Stimulated activated CD4-positive, alpha-beta T cell treated with anti-CD3 and anti-CD28 coated beads, TNF-alpha, amount 100 ng/mL, for 1 hour (primary cell): ENCODE measurements around the gene RIMS1.

Experiments
- DNase-seq, 3 donors: peaks; one replicate each; pipeline ENCODE4 v3.0.0-alpha.2; 2020; ENCODE audit warnings: low read depth in 3 of 3, low spot score in 1 of 3

RIMS1 gene

DNA sequence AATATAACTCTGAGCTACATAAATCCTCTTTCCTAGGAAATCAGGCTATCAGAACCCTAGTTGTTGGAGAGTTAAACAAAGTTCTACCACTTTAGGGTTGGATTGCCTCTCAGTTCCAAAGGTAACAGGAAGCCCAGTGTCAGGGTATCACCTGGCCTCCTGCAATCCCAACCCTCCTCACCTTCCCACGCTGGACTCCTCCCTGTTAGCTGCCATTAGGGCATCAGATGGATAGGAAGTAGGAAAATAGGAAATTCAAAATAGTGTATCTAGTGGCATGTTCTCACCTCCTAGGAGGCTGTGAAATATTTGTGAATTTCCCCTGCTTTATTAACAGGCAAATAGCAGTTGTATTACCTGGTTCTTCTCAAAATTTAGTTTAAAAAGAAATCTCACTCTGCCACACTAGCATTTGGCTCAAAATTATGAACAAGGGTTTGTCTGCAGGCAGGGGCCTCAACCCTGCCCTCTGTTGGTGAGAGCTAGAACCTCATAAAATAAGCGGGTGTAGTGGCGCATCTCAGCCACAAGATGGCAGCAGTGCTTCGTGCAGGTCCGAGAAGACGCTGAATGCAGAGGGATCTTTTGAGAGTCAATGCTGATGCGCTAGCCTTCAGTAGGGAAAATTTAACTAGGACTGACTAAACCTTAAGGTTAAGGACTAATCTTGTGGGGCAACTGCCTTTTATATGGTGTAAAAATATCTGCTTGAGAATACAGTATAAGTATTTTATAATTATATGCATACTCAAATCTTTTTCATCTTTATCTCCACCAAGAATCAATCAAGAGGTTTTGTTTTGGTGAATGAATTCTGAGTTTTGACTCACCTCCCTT is 525.7 kb downstream of the RIMS1 start:
- DNase-seq: peak; percentile 36 to 65 (median 62)

DNA sequence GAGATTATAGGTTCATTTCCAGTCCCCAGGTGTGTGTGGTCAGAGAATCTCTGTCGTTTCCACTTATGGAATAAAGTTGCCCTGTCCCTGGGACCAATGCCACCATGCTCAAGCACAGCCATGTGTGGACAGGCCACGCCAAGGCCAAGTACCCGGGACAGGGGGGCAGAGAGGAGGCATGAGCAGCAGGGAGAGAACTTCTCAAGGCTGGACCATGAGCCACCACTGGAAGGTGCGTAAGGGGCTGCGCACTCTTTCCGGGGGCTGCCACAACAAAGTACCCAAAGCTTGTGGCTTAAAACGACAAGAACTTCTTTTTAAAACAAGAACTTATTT is 526.3 kb downstream of the RIMS1 start:
- no peak for DNase-seq

DNA sequence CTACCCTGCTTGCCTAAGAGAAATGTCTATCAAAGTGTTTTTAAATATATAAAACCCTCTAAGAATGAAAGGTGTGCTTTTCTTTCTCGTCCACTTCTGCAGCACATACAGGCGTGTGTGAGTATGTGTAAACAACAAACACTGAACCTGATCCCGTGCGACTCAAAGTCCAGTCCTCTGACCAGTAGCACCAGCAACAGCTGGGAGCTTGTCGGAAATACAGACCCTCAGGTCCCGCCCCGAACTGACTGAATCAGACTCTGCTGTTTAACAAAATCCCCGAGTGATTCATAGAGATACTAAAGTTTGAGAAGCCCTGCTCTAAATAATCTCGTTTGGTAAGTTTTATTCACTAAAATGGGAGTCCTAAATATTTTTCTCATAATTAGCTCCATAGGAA is 527.5 kb downstream of the RIMS1 start:
- no peak for DNase-seq

DNA sequence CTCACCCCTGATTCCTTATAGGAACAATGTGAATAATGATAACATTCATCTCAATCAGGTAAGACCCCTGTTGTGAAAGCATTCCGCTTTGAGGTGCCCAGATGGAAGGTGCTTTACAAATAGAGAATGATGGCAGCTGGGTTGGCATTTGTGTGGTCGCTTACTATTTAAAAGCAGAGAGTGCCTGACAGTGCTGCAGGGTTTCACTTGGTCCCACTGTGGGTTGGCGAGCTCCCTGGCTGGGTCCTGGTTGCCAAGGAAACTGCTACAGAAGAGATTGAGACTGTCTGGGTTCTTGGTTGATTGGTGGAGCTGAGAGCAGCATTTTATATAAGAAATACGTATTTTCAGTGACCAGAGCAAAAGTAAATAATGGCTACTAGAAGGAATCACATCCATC is 528.3 kb downstream of the RIMS1 start:
- DNase-seq: no peak

DNA sequence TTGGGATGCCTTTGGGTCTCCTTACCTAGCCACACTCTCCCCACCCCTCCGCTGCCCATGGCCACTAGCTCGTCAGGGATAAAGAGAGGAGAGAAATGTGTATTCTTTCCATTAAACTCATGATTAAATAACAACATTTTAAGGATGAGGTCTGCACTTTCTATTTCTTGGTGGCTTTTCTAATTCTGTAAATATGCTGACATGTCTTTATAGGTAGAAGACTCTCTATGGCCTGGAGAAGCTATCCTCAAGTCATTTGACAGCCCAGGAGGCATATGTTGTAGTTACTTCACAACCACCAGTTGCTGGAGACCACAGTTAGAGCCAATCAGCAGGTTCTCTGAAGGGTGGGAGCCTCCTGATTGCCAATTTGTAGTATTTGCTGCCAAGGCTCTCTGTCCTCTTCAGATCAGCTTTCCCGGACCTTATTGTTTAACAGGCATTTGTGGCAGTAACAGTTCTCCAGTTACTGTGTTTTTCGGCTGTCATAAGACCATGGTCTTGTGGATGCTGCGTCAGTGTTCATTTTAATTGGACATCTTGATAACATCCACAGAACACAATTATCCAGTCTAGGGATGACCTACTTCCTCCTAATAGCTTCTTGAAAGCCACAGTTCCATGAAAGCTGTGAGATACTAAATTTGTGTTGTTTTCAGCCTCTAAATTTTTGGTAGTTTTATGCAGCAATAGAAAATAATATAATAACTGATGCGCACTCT is 530.6 kb downstream of the RIMS1 start:
- no peak for DNase-seq

DNA sequence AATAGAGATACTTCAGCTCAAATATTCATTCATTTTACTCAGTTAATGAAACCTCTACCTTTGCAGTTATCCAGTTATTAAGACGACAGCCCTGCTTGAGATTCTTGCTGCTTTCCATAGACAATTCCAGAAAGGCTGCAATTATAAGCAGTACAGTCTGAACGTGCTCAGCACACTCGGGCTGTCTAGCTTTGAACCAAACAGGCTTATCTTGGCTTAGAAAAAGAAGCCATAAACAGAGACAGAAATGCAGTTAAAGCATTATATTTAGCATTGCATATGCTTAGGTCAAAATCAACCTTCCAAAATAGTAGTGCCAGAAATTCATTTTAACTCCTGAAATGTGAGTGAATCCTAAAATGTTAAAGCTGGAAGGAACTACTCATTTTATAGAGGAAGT is 531.4 kb downstream of the RIMS1 start:
- DNase-seq: no peak

DNA sequence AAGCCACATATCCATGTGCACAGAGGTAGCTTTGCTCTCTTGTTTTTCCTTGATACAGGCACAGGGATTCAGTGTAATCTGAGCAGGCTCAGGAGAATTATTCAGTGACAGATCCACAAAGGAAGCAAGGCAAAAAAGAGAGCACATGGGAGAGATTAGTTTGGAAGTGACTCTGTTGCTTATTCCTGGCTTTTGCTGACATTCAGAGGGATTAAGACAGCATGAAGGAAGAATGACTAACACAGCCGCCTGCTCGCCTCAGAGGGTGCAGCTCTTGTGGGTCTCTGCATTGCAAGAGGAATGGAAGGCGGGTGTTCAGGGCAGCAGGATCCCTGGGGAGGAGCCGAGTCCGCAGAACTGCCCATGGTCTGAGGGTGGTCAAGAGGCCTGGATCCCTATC is 532.1 kb downstream of the RIMS1 start:
- no peak for DNase-seq

DNA sequence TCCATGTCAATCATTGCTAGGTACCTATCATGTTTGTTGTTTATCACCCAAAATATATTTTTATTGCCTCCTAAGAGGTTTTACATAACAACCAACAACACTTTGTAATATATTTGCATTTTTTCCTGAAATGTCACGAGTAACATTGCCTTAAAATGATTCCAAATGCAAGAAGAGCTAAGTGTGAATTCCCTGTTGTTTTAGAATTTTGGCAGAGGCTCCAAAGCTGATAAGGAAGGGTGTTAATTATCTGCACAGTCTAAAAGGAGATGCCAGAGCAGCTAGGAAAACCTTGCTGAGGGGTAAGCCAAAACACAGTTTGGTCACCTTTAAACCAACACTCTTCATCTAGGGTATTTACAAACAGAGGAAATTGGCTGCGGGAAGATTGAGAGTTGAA is 533.6 kb downstream of the RIMS1 start:
- DNase-seq: no peak

DNA sequence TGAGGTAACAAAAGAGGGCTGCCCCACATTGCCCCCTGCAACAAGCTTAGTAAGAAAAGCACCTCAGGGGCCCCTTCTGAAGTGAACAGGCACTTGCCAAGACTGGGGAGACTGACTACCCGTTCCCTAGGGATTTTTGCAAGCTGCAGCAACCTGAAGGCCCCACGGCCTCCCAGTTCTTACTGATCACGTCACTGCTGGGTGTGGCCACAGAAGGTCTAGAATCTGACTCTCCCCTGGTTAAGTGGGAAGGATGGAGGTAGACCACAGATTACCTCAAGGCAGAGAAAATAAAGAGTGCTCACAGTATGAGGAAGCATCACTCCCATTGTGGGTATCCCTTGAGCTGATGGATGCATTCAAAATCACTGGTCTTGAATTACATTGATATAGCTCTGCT is 534.1 kb downstream of the RIMS1 start:
- DNase-seq: no peak

DNA sequence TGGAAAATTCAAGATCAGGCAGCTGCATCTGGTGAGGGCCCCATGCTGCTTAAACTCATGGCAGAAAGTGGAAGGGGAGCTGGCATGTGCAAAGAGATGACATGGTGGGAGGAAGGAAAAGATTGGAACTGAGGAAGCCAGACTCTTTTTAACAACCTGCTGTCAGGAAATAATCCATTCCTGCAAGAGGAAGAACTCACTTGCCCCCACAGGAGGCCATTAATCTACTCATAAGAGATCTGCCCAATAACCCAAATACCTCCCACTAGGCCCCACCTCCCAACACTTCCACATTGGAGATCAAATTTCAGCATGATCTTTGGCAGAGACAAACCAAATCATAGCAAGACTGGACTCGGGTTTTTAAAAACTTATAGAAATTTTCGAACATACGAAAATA is 535.0 kb downstream of the RIMS1 start:
- DNase-seq: no peak

DNA sequence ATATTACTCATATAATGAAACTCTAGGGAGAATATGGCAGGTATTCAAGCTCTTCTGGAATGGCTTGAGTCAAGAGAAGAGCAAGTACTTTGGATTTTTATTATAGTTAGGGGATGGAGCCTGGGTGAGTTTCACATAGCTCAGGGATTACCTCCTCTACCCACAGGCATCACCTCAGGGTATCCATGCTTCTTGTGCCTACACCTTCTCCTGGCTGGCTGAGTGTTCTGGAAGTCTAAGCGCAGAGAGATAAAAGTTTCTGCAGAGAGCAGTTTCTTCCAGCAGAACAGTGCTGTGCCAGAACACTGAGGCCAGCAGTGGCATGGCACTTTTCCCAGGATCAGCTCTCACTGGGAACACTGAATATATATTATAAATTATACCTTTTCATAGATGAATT is 535.8 kb downstream of the RIMS1 start:
- DNase-seq: no peak

DNA sequence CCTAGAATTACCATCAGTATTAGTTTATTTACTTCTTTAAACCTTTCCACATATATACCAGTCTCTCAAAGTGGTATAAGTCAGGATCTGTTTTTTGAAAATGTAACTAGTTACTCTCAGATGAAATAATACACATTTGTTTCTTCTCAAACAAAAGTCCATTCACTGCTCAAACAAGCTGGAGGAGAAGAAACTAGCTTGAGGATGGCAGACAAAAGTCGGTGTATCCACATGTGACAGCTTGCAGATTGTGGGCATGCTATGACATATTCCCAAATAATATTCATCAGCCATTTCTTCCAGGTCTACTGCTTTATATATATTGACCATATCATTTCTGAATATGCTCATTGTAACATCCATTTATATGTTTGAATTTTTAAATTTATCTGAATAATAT is 538.1 kb downstream of the RIMS1 start:
- DNase-seq: no peak

DNA sequence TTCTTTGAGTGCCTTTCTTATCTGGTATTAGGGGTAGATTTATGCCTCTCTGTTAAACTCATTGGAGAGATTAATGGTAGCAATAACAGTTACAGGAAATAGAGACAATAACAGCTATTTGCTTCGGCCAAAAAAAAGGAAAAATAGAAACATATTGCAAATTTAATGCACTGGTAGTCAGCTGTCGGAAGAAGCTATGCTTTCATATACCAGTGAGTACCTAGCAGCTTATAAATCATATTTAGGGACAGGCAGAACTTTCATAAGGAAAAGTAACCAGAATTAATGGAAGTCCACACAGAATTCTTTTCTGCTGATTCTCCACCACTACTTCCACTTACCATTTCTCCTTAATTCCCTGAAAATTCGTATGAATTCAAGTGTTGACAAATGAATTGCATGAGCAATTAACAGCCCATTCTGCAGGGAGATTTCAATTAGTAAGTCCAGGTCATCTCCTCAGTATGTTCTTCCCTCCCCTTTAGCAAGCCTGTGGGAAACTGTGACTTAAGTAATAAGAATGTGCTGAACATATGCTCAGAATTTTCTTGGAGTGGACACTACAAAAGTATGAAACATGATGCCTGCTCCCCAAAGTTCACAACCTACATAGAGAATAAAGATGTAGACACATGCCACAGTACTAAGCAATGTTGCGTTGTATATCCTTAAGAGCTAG is 538.8 kb downstream of the RIMS1 start:
- DNase-seq: no peak

DNA sequence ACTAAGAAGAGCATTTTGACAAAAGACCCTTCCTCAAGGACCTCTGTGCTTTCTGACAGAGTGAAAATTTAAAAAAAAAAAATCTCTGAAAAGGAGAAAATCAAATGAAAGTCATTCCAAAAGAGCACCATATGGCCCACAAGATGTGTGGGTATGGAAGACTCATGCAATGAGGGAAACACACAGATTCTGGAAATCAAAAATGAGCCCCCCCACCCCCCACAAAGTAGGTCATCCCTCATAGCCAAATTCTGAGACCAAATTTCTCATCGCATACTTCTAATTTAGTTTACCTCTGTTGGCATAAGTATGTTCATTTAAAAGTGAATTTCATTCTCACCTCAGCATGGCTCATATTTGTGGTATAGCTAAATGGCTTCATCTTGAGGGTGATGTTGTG is 554.3 kb downstream of the RIMS1 start:
- no peak for DNase-seq

DNA sequence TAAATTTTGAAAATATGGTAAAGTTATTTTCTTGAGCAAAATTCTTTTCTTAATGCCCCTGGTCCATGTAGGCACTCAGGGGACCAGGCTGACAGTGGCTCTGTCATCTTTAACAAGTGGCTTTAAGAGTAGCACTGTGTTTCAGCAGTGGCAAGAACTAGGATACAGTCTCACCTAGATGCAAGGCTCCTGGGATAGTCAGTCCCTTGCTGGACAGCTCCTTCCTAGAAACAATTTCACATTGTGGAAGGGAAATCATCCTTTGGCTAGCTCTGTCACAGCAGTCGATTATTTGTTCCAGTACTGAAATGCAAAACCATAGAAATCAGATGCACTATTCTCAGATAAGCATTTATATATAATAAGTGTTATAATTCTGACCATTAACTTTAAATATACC is 560.1 kb downstream of the RIMS1 start:
- DNase-seq: no peak
